ENCODE data around the gene KLHL42.

Gene KLHL42

DNA sequence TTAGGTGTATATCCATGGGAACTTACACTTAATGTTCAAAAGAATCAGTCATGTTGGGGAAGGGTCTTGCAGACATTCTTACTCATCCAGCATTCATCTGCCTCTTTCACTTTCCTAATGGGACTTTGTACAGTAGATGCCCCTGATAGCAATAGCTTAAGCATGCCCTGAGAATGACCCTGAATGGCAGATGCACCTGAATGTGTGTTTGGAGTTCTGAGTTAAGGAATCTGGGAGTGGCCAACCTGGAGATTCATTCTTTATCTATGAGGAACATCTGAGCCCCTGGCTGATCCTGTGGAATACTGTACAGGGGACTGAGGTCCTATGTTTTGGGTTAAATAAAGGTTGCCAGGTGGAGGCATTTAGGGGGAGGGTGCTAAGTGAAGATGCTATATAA is 71.3 kb downstream of the KLHL42 start:
- TF ChIP-seq, protein P1, sequence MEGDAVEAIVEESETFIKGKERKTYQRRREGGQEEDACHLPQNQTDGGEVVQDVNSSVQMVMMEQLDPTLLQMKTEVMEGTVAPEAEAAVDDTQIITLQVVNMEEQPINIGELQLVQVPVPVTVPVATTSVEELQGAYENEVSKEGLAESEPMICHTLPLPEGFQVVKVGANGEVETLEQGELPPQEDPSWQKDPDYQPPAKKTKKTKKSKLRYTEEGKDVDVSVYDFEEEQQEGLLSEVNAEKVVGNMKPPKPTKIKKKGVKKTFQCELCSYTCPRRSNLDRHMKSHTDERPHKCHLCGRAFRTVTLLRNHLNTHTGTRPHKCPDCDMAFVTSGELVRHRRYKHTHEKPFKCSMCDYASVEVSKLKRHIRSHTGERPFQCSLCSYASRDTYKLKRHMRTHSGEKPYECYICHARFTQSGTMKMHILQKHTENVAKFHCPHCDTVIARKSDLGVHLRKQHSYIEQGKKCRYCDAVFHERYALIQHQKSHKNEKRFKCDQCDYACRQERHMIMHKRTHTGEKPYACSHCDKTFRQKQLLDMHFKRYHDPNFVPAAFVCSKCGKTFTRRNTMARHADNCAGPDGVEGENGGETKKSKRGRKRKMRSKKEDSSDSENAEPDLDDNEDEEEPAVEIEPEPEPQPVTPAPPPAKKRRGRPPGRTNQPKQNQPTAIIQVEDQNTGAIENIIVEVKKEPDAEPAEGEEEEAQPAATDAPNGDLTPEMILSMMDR (IDR thresholded peaks at IDR 0.05; ENCODE audit: control insufficient read depth, insufficient read depth, low read depth, low read length, missing control alignments) = no peak
- DNase-seq (ENCODE audit: low read depth) = no peak
- H3K4me3 ChIP-seq (ENCODE audit: control insufficient read depth, low read depth, low read length) = no peak overlapping the region

DNA sequence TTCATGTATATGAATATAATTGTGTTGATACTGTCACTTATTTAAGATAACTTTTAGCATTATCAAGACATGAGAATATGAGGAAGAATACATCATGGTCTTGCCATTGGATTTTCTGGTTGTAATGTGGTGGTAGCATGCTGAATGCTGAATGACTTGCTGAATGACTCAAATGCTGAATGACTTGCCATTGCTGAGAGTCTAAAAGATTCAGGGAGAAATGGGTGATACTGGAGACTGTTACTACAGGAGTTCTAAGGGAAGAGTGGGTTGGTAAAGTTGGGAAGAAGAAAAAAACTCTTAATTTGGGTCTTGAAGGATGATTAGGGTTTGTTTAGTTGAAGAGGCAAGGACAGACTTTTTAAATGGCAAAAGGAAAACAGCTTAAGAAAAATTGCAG is 72.1 kb downstream of the KLHL42 start:
- TF ChIP-seq, protein P1 (IDR thresholded peaks at IDR 0.05; ENCODE audit: control insufficient read depth, insufficient read depth, low read depth, low read length, missing control alignments) = no peak
- no peak overlapping the region for H3K4me3 ChIP-seq (ENCODE audit: control insufficient read depth, low read depth, low read length)
- DNase-seq (ENCODE audit: low read depth) = no peak
